ENCODE data around the gene DAPP1. TPM values are rescaled to one million over a fixed set of nuclear protein-coding genes. Genes with fewer than 3 reads are reported as not detected.
"Not testable (repeated sequence)": the region's sequence is repeated elsewhere in the genome, so short reads cannot be mapped to it uniquely, and the experiment has no call there.

The DAPP1 gene
- total RNA-seq: not detected in 2 replicates
- polyA plus RNA-seq: not detected in 2 replicates
- polyA plus RNA-seq (2012): not detected in 2 replicates
- polyA minus RNA-seq (ENCODE audit: low replicate concordance): not detected in 2 replicates

- H3K9me3 ChIP-seq (ENCODE audit: control insufficient read depth, insufficient read depth, low read depth, low read length): no peaks in the 10 kb centered on the region
- TF ChIP-seq, protein P1, sequence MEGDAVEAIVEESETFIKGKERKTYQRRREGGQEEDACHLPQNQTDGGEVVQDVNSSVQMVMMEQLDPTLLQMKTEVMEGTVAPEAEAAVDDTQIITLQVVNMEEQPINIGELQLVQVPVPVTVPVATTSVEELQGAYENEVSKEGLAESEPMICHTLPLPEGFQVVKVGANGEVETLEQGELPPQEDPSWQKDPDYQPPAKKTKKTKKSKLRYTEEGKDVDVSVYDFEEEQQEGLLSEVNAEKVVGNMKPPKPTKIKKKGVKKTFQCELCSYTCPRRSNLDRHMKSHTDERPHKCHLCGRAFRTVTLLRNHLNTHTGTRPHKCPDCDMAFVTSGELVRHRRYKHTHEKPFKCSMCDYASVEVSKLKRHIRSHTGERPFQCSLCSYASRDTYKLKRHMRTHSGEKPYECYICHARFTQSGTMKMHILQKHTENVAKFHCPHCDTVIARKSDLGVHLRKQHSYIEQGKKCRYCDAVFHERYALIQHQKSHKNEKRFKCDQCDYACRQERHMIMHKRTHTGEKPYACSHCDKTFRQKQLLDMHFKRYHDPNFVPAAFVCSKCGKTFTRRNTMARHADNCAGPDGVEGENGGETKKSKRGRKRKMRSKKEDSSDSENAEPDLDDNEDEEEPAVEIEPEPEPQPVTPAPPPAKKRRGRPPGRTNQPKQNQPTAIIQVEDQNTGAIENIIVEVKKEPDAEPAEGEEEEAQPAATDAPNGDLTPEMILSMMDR (conservative IDR thresholded peaks at IDR 0.05 in 1 of 2, IDR thresholded peaks at IDR 0.05 in 1 of 2; ENCODE audit: low read depth in 1 of 2, low read length in 2 of 2): no peak
- no peak for TF ChIP-seq EZH2 (IDR thresholded peaks at IDR 0.05; ENCODE audit: low read length, missing control alignments)
- H3K9ac ChIP-seq (ENCODE audit: insufficient read depth, low read length): no peak within 1 kb of the TSS
- no peak for DNase-seq (ENCODE audit: low read depth in 2 of 2)
- H4K20me1 ChIP-seq (ENCODE audit: control insufficient read depth, extremely low read depth, insufficient read depth, low read length): no peaks in the 10 kb centered on the region
- H3K4me3 ChIP-seq (replicated peaks in 1 of 4; ENCODE audit: control extremely low read depth in 1 of 4, insufficient read depth in 1 of 4, low read depth in 3 of 4, low read length in 4 of 4): no peak within 1 kb of the TSS
- no peak within 1 kb of the TSS for H2AFZ ChIP-seq (ENCODE audit: low read length)
- no peaks in the 10 kb centered on the region for H3K79me2 ChIP-seq (ENCODE audit: control insufficient read depth, insufficient read depth, low read length)
- H3K4me1 ChIP-seq (ENCODE audit: control insufficient read depth, extremely low read depth, insufficient read depth, low read length): no peaks in the 10 kb centered on the region
- H3K27ac ChIP-seq (ENCODE audit: insufficient read depth, low read length): no peak within 1 kb of the TSS
- H3K27me3 ChIP-seq (ENCODE audit: control insufficient read depth, insufficient read depth, low read length): peaks cover 3% of the 10 kb centered on the region
- H3K4me2 ChIP-seq (ENCODE audit: extremely low read depth, insufficient read depth, low read length): no peak within 1 kb of the TSS
- H3K36me3 ChIP-seq (ENCODE audit: control insufficient read depth, insufficient read depth, low read length): no peaks in the 10 kb centered on the region
Measured at GRCh38 chr4:99816545-99817308, at the start of gene DAPP1. Gene DAPP1, plus strand, starts transcription at chr4:99816827. Its CDS starts 87 bp downstream, at chr4:99816914.

GRCh38 chr4:99770842-99771241 is 45.8 kb upstream of the DAPP1 start:
- not testable (repeated sequence) for DNase-seq (ENCODE audit: low read depth in 2 of 2); H3K79me2 ChIP-seq (ENCODE audit: control insufficient read depth, insufficient read depth, low read length); H3K4me1 ChIP-seq (ENCODE audit: control insufficient read depth, extremely low read depth, insufficient read depth, low read length); H3K36me3 ChIP-seq (ENCODE audit: control insufficient read depth, insufficient read depth, low read length); H4K20me1 ChIP-seq (ENCODE audit: control insufficient read depth, extremely low read depth, insufficient read depth, low read length); H3K27ac ChIP-seq (ENCODE audit: insufficient read depth, low read length); H3K4me2 ChIP-seq (ENCODE audit: extremely low read depth, insufficient read depth, low read length); H3K27me3 ChIP-seq (ENCODE audit: control insufficient read depth, insufficient read depth, low read length); H3K4me3 ChIP-seq (replicated peaks in 1 of 4; ENCODE audit: control extremely low read depth in 1 of 4, insufficient read depth in 1 of 4, low read depth in 3 of 4, low read length in 4 of 4); H3K9ac ChIP-seq (ENCODE audit: insufficient read depth, low read length); H2AFZ ChIP-seq (ENCODE audit: low read length); H3K9me3 ChIP-seq (ENCODE audit: control insufficient read depth, insufficient read depth, low read depth, low read length)

DNA sequence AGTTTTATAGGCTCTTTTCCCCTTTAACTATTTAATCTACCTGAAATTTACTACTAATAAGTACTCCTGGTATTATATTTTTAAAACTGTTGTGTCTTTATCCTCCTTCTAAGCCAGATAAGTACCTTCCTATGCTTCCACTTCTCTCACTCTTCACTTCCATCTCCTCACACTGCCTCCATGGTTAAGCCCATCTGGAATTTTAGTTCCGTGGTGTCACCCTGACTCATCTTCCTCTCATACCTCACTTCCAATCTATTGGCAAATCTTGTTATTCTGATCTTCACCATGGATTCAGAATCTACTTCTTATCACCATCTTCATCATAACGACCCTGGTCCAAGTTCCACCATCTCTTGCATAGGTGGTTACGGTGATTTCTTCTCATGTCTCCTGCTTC is 32.7 kb upstream of the DAPP1 start:
- no peak overlapping the region for H3K9ac ChIP-seq (ENCODE audit: insufficient read depth, low read length)
- TF ChIP-seq, protein P1 (conservative IDR thresholded peaks at IDR 0.05 in 1 of 2, IDR thresholded peaks at IDR 0.05 in 1 of 2; ENCODE audit: low read depth in 1 of 2, low read length in 2 of 2): no peak
- no peak for TF ChIP-seq EZH2 (IDR thresholded peaks at IDR 0.05; ENCODE audit: low read length, missing control alignments)
- H3K9me3 ChIP-seq (ENCODE audit: control insufficient read depth, insufficient read depth, low read depth, low read length): no peaks in the 10 kb centered on the region
- H3K36me3 ChIP-seq (ENCODE audit: control insufficient read depth, insufficient read depth, low read length): no peaks in the 10 kb centered on the region
- no peak for DNase-seq (ENCODE audit: low read depth in 2 of 2)
- H3K4me2 ChIP-seq (ENCODE audit: extremely low read depth, insufficient read depth, low read length): no peak overlapping the region
- H2AFZ ChIP-seq (ENCODE audit: low read length): no peak overlapping the region
- H3K27me3 ChIP-seq (ENCODE audit: control insufficient read depth, insufficient read depth, low read length): no peaks in the 10 kb centered on the region
- no peak overlapping the region for H3K4me3 ChIP-seq (replicated peaks in 1 of 4; ENCODE audit: control extremely low read depth in 1 of 4, insufficient read depth in 1 of 4, low read depth in 3 of 4, low read length in 4 of 4)
- no peak overlapping the region for H3K27ac ChIP-seq (ENCODE audit: insufficient read depth, low read length)
- H3K79me2 ChIP-seq (ENCODE audit: control insufficient read depth, insufficient read depth, low read length): no peaks in the 10 kb centered on the region
- H4K20me1 ChIP-seq (ENCODE audit: control insufficient read depth, extremely low read depth, insufficient read depth, low read length): no peaks in the 10 kb centered on the region
- no peaks in the 10 kb centered on the region for H3K4me1 ChIP-seq (ENCODE audit: control insufficient read depth, extremely low read depth, insufficient read depth, low read length)

Measured in fibroblast of lung (primary cell).